ENCODE measurements around the gene RNF32. TPM values are rescaled to one million over a fixed set of nuclear protein-coding genes. Genes with fewer than 3 reads are reported as not detected.
A peak's percentile ranks its signal among the peaks of the same experiment; 100 is the strongest.
"Not testable (repeated sequence)": the region's sequence is repeated elsewhere in the genome, so short reads cannot be mapped to it uniquely, and the experiment has no call there.

RNF32 gene
- total and polyA plus RNA-seq, 4 donors, result 0.59 to 1.3 (median 0.72) TPM

GRCh38 chr7:156692849-156693248, 52.3 kb downstream of the RNF32 start (continued):
- no peak for TF ChIP-seq ATF3 (IDR thresholded peaks at IDR 0.05)

GRCh38 chr7:156693627-156694026, 53.1 kb downstream of the RNF32 start:
- H3K4me3 ChIP-seq (ENCODE audit: low read depth in 1 of 3, low read length in 3 of 3), result no peak overlapping the region
- no peak for TF ChIP-seq GABPA (IDR thresholded peaks at IDR 0.05 in 1 of 2, conservative IDR thresholded peaks at IDR 0.05 in 1 of 2)
- TF ChIP-seq HNF4A (conservative IDR thresholded peaks at IDR 0.05), result peak in 1 of 2 donors; percentile 11
- no peak for TF ChIP-seq RXRA (IDR thresholded peaks at IDR 0.05)
- no peak overlapping the region for H3K27ac ChIP-seq (ENCODE audit: low read depth in 1 of 2, low read length in 2 of 2)
- H3K36me3 ChIP-seq (ENCODE audit: control insufficient read depth in 4 of 4, insufficient read depth in 3 of 4, low read depth in 1 of 4, low read length in 3 of 4), result no peaks in the 10 kb centered on the region
- 34% methylated on average over 3 of the region's 3 CpGs for WGBS
- H3K4me1 ChIP-seq (ENCODE audit: control insufficient read depth in 4 of 4, insufficient read depth in 4 of 4, low read length in 3 of 4), result peaks cover 2 to 6% (median 3%) of the 10 kb centered on the region in 4 donors
- no peaks in the 10 kb centered on the region for H3K9me3 ChIP-seq (ENCODE audit: control insufficient read depth in 4 of 4, low read length in 3 of 4)
- H3K9ac ChIP-seq (ENCODE audit: low read depth in 1 of 2, low read length in 2 of 2), result no peak overlapping the region
- no peak for DNase-seq (ENCODE audit: low spot score)
- no peaks in the 10 kb centered on the region for H3K27me3 ChIP-seq (ENCODE audit: control insufficient read depth in 4 of 4, insufficient read depth in 4 of 4, low read length in 3 of 4)

- not testable (repeated sequence) for H3K9ac ChIP-seq (ENCODE audit: low read depth in 1 of 2, low read length in 2 of 2); H3K9me3 ChIP-seq (ENCODE audit: control insufficient read depth in 4 of 4, low read length in 3 of 4); H3K27ac ChIP-seq (ENCODE audit: low read depth in 1 of 2, low read length in 2 of 2); H3K27me3 ChIP-seq (ENCODE audit: control insufficient read depth in 4 of 4, insufficient read depth in 4 of 4, low read length in 3 of 4); H3K4me3 ChIP-seq (ENCODE audit: low read depth in 1 of 3, low read length in 3 of 3); H3K4me1 ChIP-seq (ENCODE audit: control insufficient read depth in 4 of 4, insufficient read depth in 4 of 4, low read length in 3 of 4); H3K36me3 ChIP-seq (ENCODE audit: control insufficient read depth in 4 of 4, insufficient read depth in 3 of 4, low read depth in 1 of 4, low read length in 3 of 4); DNase-seq (ENCODE audit: low spot score)
- WGBS, result 97% methylated on average over 9 of the region's 9 CpGs
Measured at GRCh38 chr7:156697283-156697682, 56.7 kb downstream of the RNF32 start.

- not testable (repeated sequence) for DNase-seq (ENCODE audit: low spot score); H3K4me1 ChIP-seq (ENCODE audit: control insufficient read depth in 4 of 4, insufficient read depth in 4 of 4, low read length in 3 of 4); H3K36me3 ChIP-seq (ENCODE audit: control insufficient read depth in 4 of 4, insufficient read depth in 3 of 4, low read depth in 1 of 4, low read length in 3 of 4); H3K9me3 ChIP-seq (ENCODE audit: control insufficient read depth in 4 of 4, low read length in 3 of 4); H3K9ac ChIP-seq (ENCODE audit: low read depth in 1 of 2, low read length in 2 of 2); H3K4me3 ChIP-seq (ENCODE audit: low read depth in 1 of 3, low read length in 3 of 3); H3K27ac ChIP-seq (ENCODE audit: low read depth in 1 of 2, low read length in 2 of 2); H3K27me3 ChIP-seq (ENCODE audit: control insufficient read depth in 4 of 4, insufficient read depth in 4 of 4, low read length in 3 of 4)
- WGBS, result 99% methylated on average over 4 of the region's 4 CpGs
Measured at GRCh38 chr7:156698512-156698911, 57.9 kb downstream of the RNF32 start.

GRCh38 chr7:156701787-156702186, 61.2 kb downstream of the RNF32 start:
- 98% methylated on average over 1 of the region's 1 CpG for WGBS
- not testable (repeated sequence) for H3K27ac ChIP-seq (ENCODE audit: low read depth in 1 of 2, low read length in 2 of 2); H3K27me3 ChIP-seq (ENCODE audit: control insufficient read depth in 4 of 4, insufficient read depth in 4 of 4, low read length in 3 of 4); H3K4me3 ChIP-seq (ENCODE audit: low read depth in 1 of 3, low read length in 3 of 3); H3K4me1 ChIP-seq (ENCODE audit: control insufficient read depth in 4 of 4, insufficient read depth in 4 of 4, low read length in 3 of 4); H3K36me3 ChIP-seq (ENCODE audit: control insufficient read depth in 4 of 4, insufficient read depth in 3 of 4, low read depth in 1 of 4, low read length in 3 of 4); DNase-seq (ENCODE audit: low spot score); H3K9ac ChIP-seq (ENCODE audit: low read depth in 1 of 2, low read length in 2 of 2); H3K9me3 ChIP-seq (ENCODE audit: control insufficient read depth in 4 of 4, low read length in 3 of 4)

- H3K27me3 ChIP-seq (ENCODE audit: control insufficient read depth in 4 of 4, insufficient read depth in 4 of 4, low read length in 3 of 4), result no peaks in the 10 kb centered on the region
- H3K4me1 ChIP-seq (ENCODE audit: control insufficient read depth in 4 of 4, insufficient read depth in 4 of 4, low read length in 3 of 4), result peaks cover 0 to 4% (median 2%) of the 10 kb centered on the region in 4 donors
- H3K9ac ChIP-seq (ENCODE audit: low read depth in 1 of 2, low read length in 2 of 2), result no peak overlapping the region
Measured at GRCh38 chr7:156702399-156702798, 61.8 kb downstream of the RNF32 start.

More at GRCh38 chr7:156702399-156702798, 61.8 kb downstream of the RNF32 start:
- DNase-seq (ENCODE audit: low spot score), result no peak
- no peaks in the 10 kb centered on the region for H3K36me3 ChIP-seq (ENCODE audit: control insufficient read depth in 4 of 4, insufficient read depth in 3 of 4, low read depth in 1 of 4, low read length in 3 of 4)
- no peak overlapping the region for H3K4me3 ChIP-seq (ENCODE audit: low read depth in 1 of 3, low read length in 3 of 3)
- no peak overlapping the region for H3K27ac ChIP-seq (ENCODE audit: low read depth in 1 of 2, low read length in 2 of 2)
- TF ChIP-seq FOXA2 (IDR thresholded peaks at IDR 0.05), result no peak
- no peak for TF ChIP-seq RAD21 (IDR thresholded peaks at IDR 0.05)
- TF ChIP-seq NR2F2 (IDR thresholded peaks at IDR 0.05), result no peak
- TF ChIP-seq JUND (IDR thresholded peaks at IDR 0.05), result no peak
- no peaks in the 10 kb centered on the region for H3K9me3 ChIP-seq (ENCODE audit: control insufficient read depth in 4 of 4, low read length in 3 of 4)
